WTC11 (cell line): ENCODE results near the gene CTAGE9. TPM values are rescaled to one million over a fixed set of nuclear protein-coding genes. Genes with fewer than 3 reads are reported as not detected.
"Not testable (repeated sequence)": the region's sequence is repeated elsewhere in the genome, so short reads cannot be mapped to it uniquely, and the experiment has no call there.

Experiments
- ATAC-seq: fragments of 200-7000 bp; cut with Tn5 transposase; 2 replicates; pipeline ENCODE4 v1.10.0; 2021; ENCODE audit warnings: mild to moderate bottlenecking, moderate library complexity
- Bru-seq: library from RNA; stranded (reverse); fragments of 400-500 nt; gene quantifications from one replicate; lab custom pipeline; 2021; lab: Mats Ljungman, UMichigan
- CTCF ChIA-PET: fragments of 300-600 bp; sonication (Branson Sonifier 250); formaldehyde crosslinking; loops from one replicate; lab custom pipeline; 2021; ENCODE audit warnings: antibody characterized with exemption; lab: Charles Lee
- POLR2A ChIA-PET: fragments of 350-600 bp; sonication (Branson Sonifier 250); formaldehyde crosslinking; loops from one replicate; lab custom pipeline; 2021; ENCODE audit warnings: antibody characterized with exemption; lab: Charles Lee
- DNase-seq: peaks from one replicate; pipeline ENCODE4 v3.0.0; 2021; ENCODE audit warnings: low spot score
- H3K27ac Mint-ChIP-seq: 2 replicates; pipeline ENCODE4 v1.8.0; 2021; ENCODE audit warnings: mixed read lengths
- H3K27me3 Mint-ChIP-seq: 2 replicates; pipeline ENCODE4 v1.8.0; 2021; ENCODE audit warnings: low read depth, mild to moderate bottlenecking, moderate library complexity, mixed read lengths
- H3K36me3 Mint-ChIP-seq: 2 replicates; pipeline ENCODE4 v1.8.0; 2021; ENCODE audit warnings: mixed read lengths
- H3K4me1 Mint-ChIP-seq: 2 replicates; pipeline ENCODE4 v1.8.0; 2022; ENCODE audit warnings: mixed read lengths
- H3K4me3 Mint-ChIP-seq: 2 replicates; pipeline ENCODE4 v1.8.0; 2021; ENCODE audit warnings: mild to moderate bottlenecking, moderate library complexity, mixed read lengths
- H3K9me3 Mint-ChIP-seq: 2 replicates; pipeline ENCODE4 v1.8.0; 2021; ENCODE audit warnings: mixed read lengths
- ATF1 ChIP-seq: sonication (generic); formaldehyde crosslinking; IDR thresholded peaks from 2 replicates; pipeline ENCODE4 v1.8.1; 2023; ENCODE audit warnings: mild to moderate bottlenecking, moderate library complexity, missing genetic modification reagents
- ATF3 ChIP-seq: sonication (generic); formaldehyde crosslinking; conservative IDR thresholded peaks from 2 replicates; pipeline ENCODE4 v1.8.1; 2022; ENCODE audit warnings: mild to moderate bottlenecking, missing genetic modification reagents
- CDX4 ChIP-seq: fragments of 250-450 bp; sonication (Bioruptor Pico); IDR thresholded peaks from 2 replicates; pipeline ENCODE4 v1.9.0; 2021; ENCODE audit warnings: moderate library complexity, mild to moderate bottlenecking, inconsistent platforms, borderline replicate concordance
- CREM ChIP-seq: sonication (generic); formaldehyde crosslinking; IDR thresholded peaks from 2 replicates; pipeline ENCODE4 v1.8.1; 2022; ENCODE audit warnings: mild to moderate bottlenecking, missing genetic modification reagents, moderate library complexity
- EMX1 ChIP-seq: fragments of 250-450 bp; sonication (Bioruptor Pico); IDR thresholded peaks from 2 replicates; pipeline ENCODE4 v1.8.0; 2021; ENCODE audit warnings: mild to moderate bottlenecking
- ESRRA ChIP-seq: sonication (generic); formaldehyde crosslinking; IDR thresholded peaks from 2 replicates; pipeline ENCODE4 v1.8.1; 2022; ENCODE audit warnings: mild to moderate bottlenecking, missing genetic modification reagents, borderline replicate concordance
- ETV6 ChIP-seq: sonication (generic); formaldehyde crosslinking; IDR thresholded peaks from 2 replicates; pipeline ENCODE4 v1.8.1; 2022; ENCODE audit warnings: mild to moderate bottlenecking, missing genetic modification reagents
- FOXJ3 ChIP-seq: sonication (generic); formaldehyde crosslinking; IDR thresholded peaks from 2 replicates; pipeline ENCODE4 v1.9.0; 2021; ENCODE audit warnings: missing genetic modification reagents, mild to moderate bottlenecking, borderline replicate concordance
- JUN ChIP-seq: sonication (generic); formaldehyde crosslinking; IDR thresholded peaks from 2 replicates; pipeline ENCODE4 v1.8.0; 2023; ENCODE audit warnings: mild to moderate bottlenecking, missing genetic modification reagents
- KAT7 ChIP-seq: sonication (generic); formaldehyde crosslinking; IDR thresholded peaks from 2 replicates; pipeline ENCODE4 v1.8.1; 2023; ENCODE audit warnings: missing genetic modification reagents, mild to moderate bottlenecking, borderline replicate concordance
- MYBL2 ChIP-seq: sonication (generic); formaldehyde crosslinking; IDR thresholded peaks from 2 replicates; pipeline ENCODE4 v1.8.1; 2023; ENCODE audit warnings: mild to moderate bottlenecking, moderate library complexity, missing genetic modification reagents
- NFE2L1 ChIP-seq: sonication (generic); formaldehyde crosslinking; IDR thresholded peaks from 2 replicates; pipeline ENCODE4 v1.8.1; 2023; ENCODE audit warnings: missing genetic modification reagents
- NFYB ChIP-seq: sonication (generic); formaldehyde crosslinking; conservative IDR thresholded peaks from 2 replicates; pipeline ENCODE4 v1.8.0; 2022; ENCODE audit warnings: low read depth, missing genetic modification reagents
- PREB ChIP-seq: sonication (generic); formaldehyde crosslinking; IDR thresholded peaks from 2 replicates; pipeline ENCODE4 v1.8.1; 2022; ENCODE audit warnings: mild to moderate bottlenecking, missing genetic modification reagents, moderate library complexity, borderline replicate concordance
- SMAD3 ChIP-seq: sonication (generic); formaldehyde crosslinking; IDR thresholded peaks from 2 replicates; pipeline ENCODE4 v1.8.0; 2022; ENCODE audit warnings: missing genetic modification reagents, mild to moderate bottlenecking, borderline replicate concordance
- SP1 ChIP-seq: sonication (generic); formaldehyde crosslinking; conservative IDR thresholded peaks from 2 replicates; pipeline ENCODE4 v1.8.1; 2022; ENCODE audit warnings: missing genetic modification reagents
- TP53 ChIP-seq: sonication (generic); formaldehyde crosslinking; IDR thresholded peaks from 2 replicates; pipeline ENCODE4 v1.8.1; 2023; ENCODE audit warnings: mild to moderate bottlenecking, missing genetic modification reagents
- USF2 ChIP-seq: sonication (generic); formaldehyde crosslinking; IDR thresholded peaks from 2 replicates; pipeline ENCODE4 v1.8.1; 2023; ENCODE audit warnings: mild to moderate bottlenecking, missing genetic modification reagents, moderate library complexity
- ZNF232 ChIP-seq: sonication (generic); formaldehyde crosslinking; IDR thresholded peaks from 2 replicates; pipeline ENCODE4 v1.8.0; 2022; ENCODE audit warnings: mild to moderate bottlenecking, missing genetic modification reagents
- ZNF423 ChIP-seq: fragments of 250-450 bp; sonication (Bioruptor Pico); IDR thresholded peaks from 2 replicates; pipeline ENCODE4 v2.1.2; 2022; ENCODE audit warnings: mild to moderate bottlenecking, moderate library complexity
- ZNF532 ChIP-seq: fragments of 250-450 bp; sonication (Bioruptor Pico); IDR thresholded peaks from 2 replicates; pipeline ENCODE4 v1.9.0; 2021; ENCODE audit warnings: mild to moderate bottlenecking, borderline replicate concordance
- long read RNA-seq, 3 experiments: library from RNA in 1 of 3; library from capped mRNA in 1 of 3; library from polyadenylated mRNA in 1 of 3; unstranded in 2 of 3; stranded (forward) in 1 of 3; transcript quantifications; one replicate each; pipeline ENCODE4 v2.0.0, GENCODE V29; 2021
- total RNA-seq: library from RNA; stranded (reverse); gene quantifications from 3 replicates; pipeline ENCODE4 v1.2.3, GENCODE V29; 2021

Gene CTAGE9
- total RNA-seq (0.09 TPM in 1 of 3 replicates, not detected in the others), Bru-seq, nascent RNA (percentile 17 among the genes with signal in this experiment)
- long read RNA-seq, experiment 1, partial matches to known transcripts, result 0 of 1 reads
- long read RNA-seq, experiment 1, other reads (novel, unspliced or antisense), result 0 of 1 reads
- long read RNA-seq, experiment 2, result 0 reads
- long read RNA-seq, experiment 3, result 0 reads

GRCh38 chr6:131710917-131711316 is at the start of gene CTAGE9:
Gene CTAGE9, minus strand, starts transcription at chr6:131711017. Its CDS starts 0 bp downstream, at chr6:131711017.
- H3K4me3 Mint-ChIP-seq, ATAC-seq, H3K27me3 Mint-ChIP-seq: not testable (repeated sequence)

GRCh38 chr6:131758920-131759319 is 48.1 kb upstream of the CTAGE9 start:
- no peak overlapping the region for H3K27ac Mint-ChIP-seq
- no peaks in the 10 kb centered on the region for H3K9me3 Mint-ChIP-seq
- no peaks in the 10 kb centered on the region for H3K4me1 Mint-ChIP-seq
- ATAC-seq, result no peak
- no peak overlapping the region for H3K4me3 Mint-ChIP-seq
- no peaks in the 10 kb centered on the region for H3K36me3 Mint-ChIP-seq
- H3K27me3 Mint-ChIP-seq, result peaks cover 39% of the 10 kb centered on the region
- no peak for DNase-seq
- TF ChIP-seq SP1 (CRISPR knock-in tag) (no peak), MYBL2 (no peak), KAT7 (CRISPR knock-in tag) (no peak)
- CTCF ChIA-PET, result no interaction called here
- POLR2A ChIA-PET, result no interaction called here

More at GRCh38 chr6:131710917-131711316, at the start of gene CTAGE9:
- H3K27ac Mint-ChIP-seq, H3K9me3 Mint-ChIP-seq, POLR2A ChIA-PET, H3K36me3 Mint-ChIP-seq, H3K4me1 Mint-ChIP-seq, CTCF ChIA-PET, DNase-seq: not testable (repeated sequence)

GRCh38 chr6:131756039-131756438 is 45.2 kb upstream of the CTAGE9 start:
- Mint-ChIP-seq H3K36me3 (no peaks in the 10 kb centered on the region), H3K27ac (no peak overlapping the region), H3K27me3 (peaks cover 33% of the 10 kb centered on the region), H3K4me1 (no peaks in the 10 kb centered on the region), H3K9me3 (no peaks in the 10 kb centered on the region), H3K4me3 (no peak overlapping the region)
- ChIA-PET POLR2A (no interaction called here), CTCF (no interaction called here)
- TF ChIP-seq TP53 (CRISPR knock-in tag), result no peak
- no peak for TF ChIP-seq PREB (CRISPR knock-in tag)
- TF ChIP-seq NFE2L1 (CRISPR knock-in tag), result no peak
- no peak for TF ChIP-seq USF2 (CRISPR knock-in tag)
- no peak for TF ChIP-seq CDX4 (CRISPR knock-in tag)
- no peak for TF ChIP-seq ESRRA
- TF ChIP-seq ZNF232 (CRISPR knock-in tag), result no peak
- TF ChIP-seq ATF3 (CRISPR knock-in tag), result no peak
- TF ChIP-seq NFYB (CRISPR knock-in tag), result no peak
- no peak for TF ChIP-seq ZNF532 (CRISPR knock-in tag)
- no peak for TF ChIP-seq ZNF423 (CRISPR knock-in tag)
- no peak for TF ChIP-seq FOXJ3 (CRISPR knock-in tag)
- no peak for TF ChIP-seq CREM
- TF ChIP-seq SMAD3 (CRISPR knock-in tag), result no peak
- TF ChIP-seq EMX1 (CRISPR knock-in tag), result no peak
- no peak for TF ChIP-seq ATF1 (CRISPR knock-in tag)
- TF ChIP-seq JUN (CRISPR knock-in tag), result no peak
- no peak for TF ChIP-seq ETV6 (CRISPR knock-in tag)
- ATAC-seq (no peak), DNase-seq (no peak)
